Stimulated activated naive CD8-positive, alpha-beta T cell treated with anti-CD3 and anti-CD28 coated beads, Interleukin-15, Interleukin-2, amounts not matched to agents 100 ng/mL and 50 ng/mL, for 24 hours (primary cell): ENCODE measurements around the gene MIF.

ENCODE experiments used
- H3K27ac Mint-ChIP-seq: one replicate; pipeline ENCODE4 v1.8.0; 2021; ENCODE audit warnings: mild to moderate bottlenecking, mixed read lengths
- H3K27me3 Mint-ChIP-seq: one replicate; pipeline ENCODE4 v1.8.0; 2021; ENCODE audit warnings: mixed read lengths
- H3K36me3 Mint-ChIP-seq: one replicate; pipeline ENCODE4 v1.8.0; 2021; ENCODE audit warnings: low read depth, mixed read lengths
- H3K4me1 Mint-ChIP-seq: one replicate; pipeline ENCODE4 v1.8.0; 2021; ENCODE audit warnings: low read depth, mixed read lengths
- H3K4me3 Mint-ChIP-seq: one replicate; pipeline ENCODE4 v1.8.0; 2021; ENCODE audit warnings: mild to moderate bottlenecking, mixed read lengths
- H3K9me3 Mint-ChIP-seq: one replicate; pipeline ENCODE4 v1.8.0; 2021; ENCODE audit warnings: mixed read lengths

Gene MIF

GRCh38 chr22:23893945-23894709, at the start of gene MIF:
TSS of gene MIF (plus strand) at chr22:23894383. CDS start at chr22:23894475, 92 bp downstream.
- peaks cover 29% of the 10 kb centered on the region for H3K4me1 Mint-ChIP-seq
- no peaks in the 10 kb centered on the region for H3K9me3 Mint-ChIP-seq
- peak within 1 kb of the TSS; percentile 92 for H3K4me3 Mint-ChIP-seq
- H3K36me3 Mint-ChIP-seq, result peaks cover 32% of the 10 kb centered on the region
- H3K27me3 Mint-ChIP-seq, result no peaks in the 10 kb centered on the region
- peak within 1 kb of the TSS; percentile 98 for H3K27ac Mint-ChIP-seq

GRCh38 chr22:23844739-23845202, 49.4 kb upstream of the MIF start:
- Mint-ChIP-seq H3K27me3 (no peaks in the 10 kb centered on the region), H3K27ac (no peak overlapping the region), H3K4me3 (no peak overlapping the region), H3K9me3 (no peaks in the 10 kb centered on the region), H3K36me3 (no peaks in the 10 kb centered on the region), H3K4me1 (peaks cover 17% of the 10 kb centered on the region)

- Mint-ChIP-seq H3K27ac (no peak overlapping the region), H3K36me3 (no peaks in the 10 kb centered on the region), H3K27me3 (no peaks in the 10 kb centered on the region), H3K4me1 (peaks cover 15% of the 10 kb centered on the region), H3K4me3 (no peak overlapping the region), H3K9me3 (no peaks in the 10 kb centered on the region)
These were observed 48.7 kb upstream of the MIF start for GRCh38 chr22:23845265-23846080.

- H3K27ac Mint-ChIP-seq, result no peak overlapping the region
These were observed 48.1 kb upstream of the MIF start for GRCh38 chr22:23846081-23846469.

GRCh38 chr22:23847310-23847920, 46.8 kb upstream of the MIF start:
- no peak overlapping the region for H3K27ac Mint-ChIP-seq
- H3K4me1 Mint-ChIP-seq, result peaks cover 15% of the 10 kb centered on the region
- H3K4me3 Mint-ChIP-seq, result no peak overlapping the region
- H3K27me3 Mint-ChIP-seq, result no peaks in the 10 kb centered on the region
- H3K36me3 Mint-ChIP-seq, result no peaks in the 10 kb centered on the region
- H3K9me3 Mint-ChIP-seq, result no peaks in the 10 kb centered on the region

More at GRCh38 chr22:23846081-23846469, 48.1 kb upstream of the MIF start:
- Mint-ChIP-seq H3K9me3 (no peaks in the 10 kb centered on the region), H3K4me1 (peaks cover 15% of the 10 kb centered on the region), H3K36me3 (no peaks in the 10 kb centered on the region), H3K4me3 (no peak overlapping the region), H3K27me3 (no peaks in the 10 kb centered on the region)

- no peaks in the 10 kb centered on the region for H3K36me3 Mint-ChIP-seq
- H3K27me3 Mint-ChIP-seq, result no peaks in the 10 kb centered on the region
- no peaks in the 10 kb centered on the region for H3K9me3 Mint-ChIP-seq
- H3K4me3 Mint-ChIP-seq, result no peak overlapping the region
- H3K4me1 Mint-ChIP-seq, result peaks cover 15% of the 10 kb centered on the region
- no peak overlapping the region for H3K27ac Mint-ChIP-seq
These were observed 46.0 kb upstream of the MIF start for GRCh38 chr22:23847991-23848864.

GRCh38 chr22:23849009-23850006, 44.9 kb upstream of the MIF start:
- Mint-ChIP-seq H3K9me3 (no peaks in the 10 kb centered on the region), H3K27me3 (no peaks in the 10 kb centered on the region), H3K4me3 (no peak overlapping the region), H3K4me1 (peaks cover 15% of the 10 kb centered on the region), H3K27ac (no peak overlapping the region), H3K36me3 (no peaks in the 10 kb centered on the region)

- H3K27ac Mint-ChIP-seq, result no peak overlapping the region
- no peaks in the 10 kb centered on the region for H3K36me3 Mint-ChIP-seq
- peak overlapping the region; percentile 35 for H3K4me3 Mint-ChIP-seq
- H3K4me1 Mint-ChIP-seq, result peaks cover 11% of the 10 kb centered on the region
- no peaks in the 10 kb centered on the region for H3K27me3 Mint-ChIP-seq
- H3K9me3 Mint-ChIP-seq, result no peaks in the 10 kb centered on the region
These were observed 44.0 kb upstream of the MIF start for GRCh38 chr22:23850136-23850611.

GRCh38 chr22:23856721-23857605, 37.2 kb upstream of the MIF start:
- Mint-ChIP-seq H3K9me3 (no peaks in the 10 kb centered on the region), H3K36me3 (no peaks in the 10 kb centered on the region), H3K4me3 (peak overlapping the region; percentile 89), H3K4me1 (peaks cover 19% of the 10 kb centered on the region), H3K27me3 (no peaks in the 10 kb centered on the region), H3K27ac (peak overlapping the region; percentile 85)

- H3K4me1 Mint-ChIP-seq, result peaks cover 22% of the 10 kb centered on the region
- H3K36me3 Mint-ChIP-seq, result no peaks in the 10 kb centered on the region
- H3K9me3 Mint-ChIP-seq, result no peaks in the 10 kb centered on the region
- no peaks in the 10 kb centered on the region for H3K27me3 Mint-ChIP-seq
- H3K4me3 Mint-ChIP-seq, result peak within 1 kb of the TSS; percentile 89
- peak within 1 kb of the TSS; percentile 85 for H3K27ac Mint-ChIP-seq
These were observed 36.3 kb upstream of the MIF start, which contains the start of gene SLC2A11 for GRCh38 chr22:23857606-23858483. TSS of gene SLC2A11 (plus strand) at chr22:23857875. CDS start at chr22:23858000, 125 bp downstream.

GRCh38 chr22:23858484-23858815, 35.7 kb upstream of the MIF start:
- no peaks in the 10 kb centered on the region for H3K27me3 Mint-ChIP-seq
- H3K4me3 Mint-ChIP-seq, result peak overlapping the region; percentile 89
- peak overlapping the region; percentile 85 for H3K27ac Mint-ChIP-seq
- peaks cover 22% of the 10 kb centered on the region for H3K4me1 Mint-ChIP-seq
- no peaks in the 10 kb centered on the region for H3K9me3 Mint-ChIP-seq
- H3K36me3 Mint-ChIP-seq, result no peaks in the 10 kb centered on the region

GRCh38 chr22:23859201-23859600, 35.0 kb upstream of the MIF start:
- peak overlapping the region; percentile 89 for H3K4me3 Mint-ChIP-seq
- H3K27me3 Mint-ChIP-seq, result no peaks in the 10 kb centered on the region
- H3K4me1 Mint-ChIP-seq, result peaks cover 22% of the 10 kb centered on the region
- H3K36me3 Mint-ChIP-seq, result no peaks in the 10 kb centered on the region
- no peak overlapping the region for H3K27ac Mint-ChIP-seq
- no peaks in the 10 kb centered on the region for H3K9me3 Mint-ChIP-seq
